Upper lobe of left lung (tissue), 6 donors: ENCODE data around the gene PSMD2. TPM values are rescaled to one million over a fixed set of nuclear protein-coding genes. Genes with fewer than 3 reads are reported as not detected.
A peak's percentile ranks its signal among the peaks of the same experiment; 100 is the strongest.
"Not testable (repeated sequence)": the region's sequence is repeated elsewhere in the genome, so short reads cannot be mapped to it uniquely, and the experiment has no call there.

Experiments
- ATAC-seq, 2 donors: fragments of 200-7000 bp; cut with Tn5 transposase; one replicate each; pipeline ENCODE4 v1.9.1; 2022; ENCODE audit warnings: mild to moderate bottlenecking in 2 of 2, moderate library complexity in 2 of 2; ENCODE audit not compliant: low FRiP score in 2 of 2
- DNase-seq, 2 donors: peaks; one replicate each; pipeline ENCODE4 v3.0.0-alpha.2; 2019 to 2020
- H3K27ac ChIP-seq, 4 donors: fragments of 200-600 bp; sonication (generic); one replicate each; pipeline ENCODE4 v1.5.1; 2016 to 2019
- H3K27me3 ChIP-seq, 4 donors: fragments of 200-600 bp; sonication (generic); one replicate each; pipeline ENCODE4 v1.5.1; 2017 to 2019
- H3K36me3 ChIP-seq, 4 donors: fragments of 200-600 bp; sonication (generic); one replicate each; pipeline ENCODE4 v1.5.1; 2016 to 2019
- H3K4me1 ChIP-seq, 4 donors: fragments of 200-600 bp; sonication (generic); one replicate each; pipeline ENCODE4 v1.5.1; 2018 to 2019
- H3K4me3 ChIP-seq, 4 donors: fragments of 200-600 bp; sonication (generic); one replicate each; pipeline ENCODE4 v1.5.1; 2017 to 2019; ENCODE audit warnings: mild to moderate bottlenecking in 2 of 4, moderate library complexity in 1 of 4
- H3K9me3 ChIP-seq, 4 donors: fragments of 200-600 bp; sonication (generic); one replicate each; pipeline ENCODE4 v1.5.1; 2018 to 2019
- EP300 ChIP-seq, 4 donors: sonication (generic); formaldehyde crosslinking; IDR thresholded peaks; one replicate each; pipeline ENCODE4 v1.5.1; 2017; ENCODE audit warnings: antibody characterized with exemption in 4 of 4, control low read depth in 2 of 4
- POLR2A ChIP-seq, 4 donors: fragments of 450-650 bp; IDR thresholded peaks; one replicate each; pipeline ENCODE4 v1.5.1; 2016 to 2017; ENCODE audit warnings: antibody characterized with exemption in 4 of 4, mild to moderate bottlenecking in 2 of 4
- POLR2AphosphoS5 ChIP-seq, 2 donors: sonication (generic); formaldehyde crosslinking; IDR thresholded peaks; one replicate each; pipeline ENCODE4 v1.5.1; 2017; ENCODE audit warnings: antibody characterized with exemption in 2 of 2
- WGBS, 2 donors: methylation state at CpG; one replicate each; pipeline ENCODE4 v1.1.5; 2017 to 2018; 5-methylcytosine and 5-hydroxymethylcytosine counted together
- total RNA-seq, 6 donors: library from RNA; depleted of rRNA in 4 of 6; stranded (reverse); fragments of >200 nt in 4 of 6; gene quantifications; one replicate each; pipeline versions ENCODE4 v1.1.0 to v1.2.1, GENCODE V29; 2016 to 2021
- TF ChIP-seq, protein P1 (sequence below), 6 experiments: fragments of 450-650 bp in 4 of 6; fragments of 200-600 bp in 2 of 6; sonication (generic) in 2 of 6; IDR thresholded peaks; one replicate each; pipeline ENCODE4 v1.5.1; 2016 to 2019; ENCODE audit warnings: antibody characterized with exemption in 6 of 6
- donor health status: DM: no; HTN: no; CAD: no; lungs with moderate emphysema.
- donor health status: DM: no; HTN: yes; CAD: no; lungs with severe emphysema.

Gene PSMD2
- total RNA-seq, 6 donors from 2014 or later = 144 to 259 (median 165) TPM

GRCh38 chr3:184337981-184338380 lies 38.9 kb downstream of the PSMD2 start:
- TF ChIP-seq EP300 (IDR thresholded peaks at IDR 0.05) (no peak), POLR2A (IDR thresholded peaks at IDR 0.05) (no peak), POLR2AphosphoS5 (IDR thresholded peaks at IDR 0.05) (no peak)
- TF ChIP-seq, protein P1, sequence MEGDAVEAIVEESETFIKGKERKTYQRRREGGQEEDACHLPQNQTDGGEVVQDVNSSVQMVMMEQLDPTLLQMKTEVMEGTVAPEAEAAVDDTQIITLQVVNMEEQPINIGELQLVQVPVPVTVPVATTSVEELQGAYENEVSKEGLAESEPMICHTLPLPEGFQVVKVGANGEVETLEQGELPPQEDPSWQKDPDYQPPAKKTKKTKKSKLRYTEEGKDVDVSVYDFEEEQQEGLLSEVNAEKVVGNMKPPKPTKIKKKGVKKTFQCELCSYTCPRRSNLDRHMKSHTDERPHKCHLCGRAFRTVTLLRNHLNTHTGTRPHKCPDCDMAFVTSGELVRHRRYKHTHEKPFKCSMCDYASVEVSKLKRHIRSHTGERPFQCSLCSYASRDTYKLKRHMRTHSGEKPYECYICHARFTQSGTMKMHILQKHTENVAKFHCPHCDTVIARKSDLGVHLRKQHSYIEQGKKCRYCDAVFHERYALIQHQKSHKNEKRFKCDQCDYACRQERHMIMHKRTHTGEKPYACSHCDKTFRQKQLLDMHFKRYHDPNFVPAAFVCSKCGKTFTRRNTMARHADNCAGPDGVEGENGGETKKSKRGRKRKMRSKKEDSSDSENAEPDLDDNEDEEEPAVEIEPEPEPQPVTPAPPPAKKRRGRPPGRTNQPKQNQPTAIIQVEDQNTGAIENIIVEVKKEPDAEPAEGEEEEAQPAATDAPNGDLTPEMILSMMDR (IDR thresholded peaks at IDR 0.05) = no peak
- H3K36me3 ChIP-seq = peaks cover 10 to 40% (median 27%) of the 10 kb centered on the region in 4 donors
- 66 to 72% methylated on average over 7 of the region's 7 CpGs for WGBS, 2 donors
- no peak for DNase-seq
- peak overlapping the region in 2 of 4 donors; percentile 1 to 10 for H3K4me3 ChIP-seq
- peak overlapping the region; percentile 11 to 97 (median 94) for H3K27ac ChIP-seq
- no peak for ATAC-seq
- H3K27me3 ChIP-seq = no peaks in the 10 kb centered on the region
- H3K9me3 ChIP-seq = no peaks in the 10 kb centered on the region
- H3K4me1 ChIP-seq = peaks cover 33 to 52% (median 39%) of the 10 kb centered on the region in 4 donors

DNA sequence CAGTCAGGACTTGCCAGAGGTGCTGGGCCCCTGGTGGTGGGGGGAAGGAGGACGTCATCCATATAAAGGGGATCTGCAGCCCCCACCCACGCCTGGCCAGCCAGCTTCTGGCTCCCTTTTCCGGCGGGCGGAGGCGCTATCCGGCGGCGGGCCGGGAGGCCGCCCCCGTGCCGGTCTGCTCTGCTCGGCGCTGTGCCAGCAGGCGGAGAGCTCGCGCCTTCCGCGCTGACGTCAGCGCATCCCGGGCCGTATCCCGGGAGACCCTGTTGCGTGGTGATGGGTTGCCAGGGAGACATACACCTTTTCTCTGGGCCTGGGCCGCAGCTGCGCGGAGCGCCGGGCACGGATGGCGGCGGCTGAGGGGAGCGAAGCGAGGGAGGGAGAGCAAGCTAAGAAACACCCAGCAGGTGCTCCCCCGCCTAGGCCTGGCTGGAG lies 39.5 kb downstream of the PSMD2 start:
- no peak for TF ChIP-seq POLR2AphosphoS5 (IDR thresholded peaks at IDR 0.05)
- TF ChIP-seq EP300 (IDR thresholded peaks at IDR 0.05) = no peak
- TF ChIP-seq POLR2A (IDR thresholded peaks at IDR 0.05) = no peak
- TF ChIP-seq, protein P1 (IDR thresholded peaks at IDR 0.05) = peak in 3 of 6 experiments; percentile 8 to 34 (median 20)
- peaks cover 6 to 40% (median 24%) of the 10 kb centered on the region in 4 donors for H3K36me3 ChIP-seq
- peak overlapping the region in 3 of 4 donors; percentile 1 to 22 (median 11) for H3K4me3 ChIP-seq
- 51 to 76% methylated on average over 5 to 31 of the region's 37 CpGs for WGBS, 2 donors
- no peaks in the 10 kb centered on the region for H3K9me3 ChIP-seq
- peak in 1 of 2 donors; percentile 36 for ATAC-seq
- H3K27ac ChIP-seq = peak overlapping the region; percentile 38 to 97 (median 94)
- no peaks in the 10 kb centered on the region for H3K27me3 ChIP-seq
- peaks cover 33 to 52% (median 39%) of the 10 kb centered on the region in 4 donors for H3K4me1 ChIP-seq
- DNase-seq = peak in 1 of 2 donors; percentile 91

DNA sequence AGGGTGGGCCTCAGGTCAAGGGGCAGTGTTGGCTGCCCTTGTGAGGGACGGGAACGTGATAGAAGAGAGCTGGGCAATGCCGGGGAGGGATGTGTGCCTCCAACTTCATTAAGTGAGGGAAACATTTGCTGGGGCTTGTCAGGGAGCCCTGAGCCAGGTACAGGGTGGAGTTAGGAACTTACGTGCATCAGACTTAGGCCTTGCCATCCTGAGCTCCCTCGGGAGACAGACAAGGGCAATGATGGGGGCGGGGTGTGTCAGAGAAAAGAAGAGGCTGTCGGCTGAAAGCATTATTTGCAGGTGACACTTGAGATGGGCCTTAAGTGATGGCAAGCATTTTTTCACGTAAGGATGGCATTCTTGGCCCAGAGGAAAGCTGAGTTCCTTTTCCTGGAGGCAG lies 40.0 kb downstream of the PSMD2 start:
- TF ChIP-seq, protein P1 (IDR thresholded peaks at IDR 0.05) = no peak
- TF ChIP-seq POLR2A (IDR thresholded peaks at IDR 0.05) (no peak), POLR2AphosphoS5 (IDR thresholded peaks at IDR 0.05) (no peak), EP300 (IDR thresholded peaks at IDR 0.05) (no peak)
- no peaks in the 10 kb centered on the region for H3K9me3 ChIP-seq
- peaks cover 33 to 52% (median 39%) of the 10 kb centered on the region in 4 donors for H3K4me1 ChIP-seq
- DNase-seq = no peak
- ATAC-seq = no peak
- H3K36me3 ChIP-seq = peaks cover 6 to 38% (median 22%) of the 10 kb centered on the region in 4 donors
- peak overlapping the region; percentile 18 to 97 (median 67) for H3K27ac ChIP-seq
- WGBS, 2 donors = 68 to 77% methylated on average over 8 of the region's 8 CpGs
- no peaks in the 10 kb centered on the region for H3K27me3 ChIP-seq
- H3K4me3 ChIP-seq = peak overlapping the region in 3 of 4 donors; percentile 1 to 22 (median 11)

GRCh38 chr3:184339451-184340135 lies 40.6 kb downstream of the PSMD2 start:
- peaks cover 3 to 36% (median 21%) of the 10 kb centered on the region in 4 donors for H3K36me3 ChIP-seq
- not testable (repeated sequence) for H3K4me3 ChIP-seq, H3K27ac ChIP-seq, H3K27me3 ChIP-seq, DNase-seq, H3K9me3 ChIP-seq, ATAC-seq
- peaks cover 33 to 47% (median 39%) of the 10 kb centered on the region in 4 donors for H3K4me1 ChIP-seq
- 91% methylated on average over 19 of the region's 19 CpGs for WGBS, 2 donors

DNA sequence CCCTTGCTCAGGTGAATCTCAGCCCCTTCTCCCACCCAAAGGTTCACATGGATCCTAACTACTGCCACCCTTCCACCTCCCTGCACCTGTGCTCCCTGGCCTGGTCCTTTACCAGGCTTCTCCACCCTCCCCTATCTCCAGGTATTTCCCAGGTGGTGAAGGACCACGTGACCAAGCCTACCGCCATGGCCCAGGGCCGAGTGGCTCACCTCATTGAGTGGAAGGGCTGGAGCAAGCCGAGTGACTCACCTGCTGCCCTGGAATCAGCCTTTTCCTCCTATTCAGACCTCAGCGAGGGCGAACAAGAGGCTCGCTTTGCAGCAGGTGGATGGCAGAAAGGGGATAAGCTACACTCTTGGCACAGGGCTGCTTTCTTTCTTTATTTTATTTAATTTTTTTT lies 42.9 kb downstream of the PSMD2 start:
- WGBS, 2 donors = 76 to 90% methylated on average over 7 of the region's 7 CpGs
- no peak for TF ChIP-seq POLR2AphosphoS5 (IDR thresholded peaks at IDR 0.05)
- no peak for TF ChIP-seq POLR2A (IDR thresholded peaks at IDR 0.05)
- no peak for TF ChIP-seq EP300 (IDR thresholded peaks at IDR 0.05)
- TF ChIP-seq, protein P1 (IDR thresholded peaks at IDR 0.05) = no peak
- DNase-seq (peak in 1 of 2 donors; percentile 94), ATAC-seq (peak in 1 of 2 donors; percentile 66)
- peaks cover 27 to 42% (median 37%) of the 10 kb centered on the region in 4 donors for H3K4me1 ChIP-seq
- H3K27ac ChIP-seq = peak overlapping the region in 1 of 4 donors; percentile 30
- no peak overlapping the region for H3K4me3 ChIP-seq
- no peaks in the 10 kb centered on the region for H3K27me3 ChIP-seq
- no peaks in the 10 kb centered on the region for H3K9me3 ChIP-seq
- H3K36me3 ChIP-seq = peaks cover 0 to 34% (median 22%) of the 10 kb centered on the region in 4 donors
